ENCODE results near the gene PLCB1.

Gene PLCB1

GRCh38 chr20:8129211-8129976, 2.7 kb upstream of the PLCB1 start:
- no peak for DNase-seq (ENCODE audit: low spot score)

- DNase-seq (ENCODE audit: low spot score) = no peak
Observed at GRCh38 chr20:8130840-8131526, 1.1 kb upstream of the PLCB1 start.

GRCh38 chr20:8132484-8133309, 631 bp downstream of the PLCB1 start:
- no peak for DNase-seq (ENCODE audit: low spot score)

GRCh38 chr20:8133310-8133768, 1.3 kb downstream of the PLCB1 start:
- no peak for DNase-seq (ENCODE audit: low spot score)

GRCh38 chr20:8133851-8134451, 1.9 kb downstream of the PLCB1 start:
- DNase-seq (ENCODE audit: low spot score) = no peak

- no peak for DNase-seq (ENCODE audit: low spot score)
Observed at GRCh38 chr20:8139899-8140298, 7.8 kb downstream of the PLCB1 start.

GRCh38 chr20:8143474-8143873, 11.4 kb downstream of the PLCB1 start:
- no peak for DNase-seq (ENCODE audit: low spot score)

GRCh38 chr20:8144282-8145245, 12.5 kb downstream of the PLCB1 start:
- DNase-seq (ENCODE audit: low spot score) = no peak

- no peak for DNase-seq (ENCODE audit: low spot score)
Observed at GRCh38 chr20:8145246-8146168, 13.4 kb downstream of the PLCB1 start.

- no peak for DNase-seq (ENCODE audit: low spot score)
Observed at GRCh38 chr20:8147476-8147875, 15.4 kb downstream of the PLCB1 start.

GRCh38 chr20:8148501-8148900, 16.4 kb downstream of the PLCB1 start:
- no peak for DNase-seq (ENCODE audit: low spot score)

GRCh38 chr20:8150591-8150990, 18.5 kb downstream of the PLCB1 start:
- no peak for DNase-seq (ENCODE audit: low spot score)

GRCh38 chr20:8151372-8151771, 19.3 kb downstream of the PLCB1 start:
- no peak for DNase-seq (ENCODE audit: low spot score)

GRCh38 chr20:8152183-8152582, 20.1 kb downstream of the PLCB1 start:
- peak; percentile 30 for DNase-seq (ENCODE audit: low spot score)

- DNase-seq (ENCODE audit: low spot score) = no peak
Observed at GRCh38 chr20:8152847-8153246, 20.8 kb downstream of the PLCB1 start.

GRCh38 chr20:8153281-8153908, 21.3 kb downstream of the PLCB1 start:
- DNase-seq (ENCODE audit: low spot score) = no peak

GRCh38 chr20:8154638-8155037, 22.6 kb downstream of the PLCB1 start:
- DNase-seq (ENCODE audit: low spot score) = no peak

GRCh38 chr20:8155229-8155628, 23.2 kb downstream of the PLCB1 start:
- DNase-seq (ENCODE audit: low spot score) = no peak

GRCh38 chr20:8155812-8156211, 23.7 kb downstream of the PLCB1 start:
- no peak for DNase-seq (ENCODE audit: low spot score)
